HL-60 (cell line): Measurements from ENCODE around the gene TAF7L.

ENCODE experiments used
- DNase-seq, 2 experiments: peaks; one replicate each; pipeline ENCODE4 v3.0.0-alpha.2; 2010 to 2020; ENCODE audit warnings: low read depth in 1 of 2, low spot score in 1 of 2
- H3K27ac ChIP-seq: fragments of 250-450 bp; sonication (Bioruptor Pico); replicated peaks from 2 replicates; pipeline ENCODE4 v1.5.1; 2020; ENCODE audit warnings: mild to moderate bottlenecking, moderate library complexity
- H3K27me3 ChIP-seq: fragments of 250-450 bp; sonication (Bioruptor Pico); 2 replicates; pipeline ENCODE4 v1.5.1; 2021; ENCODE audit warnings: mild to moderate bottlenecking, moderate library complexity; ENCODE audit not compliant: insufficient read depth, poor library complexity, severe bottlenecking
- H3K4me3 ChIP-seq: replicated peaks from 2 replicates; pipeline ENCODE4 v1.5.1; 2011; ENCODE audit warnings: mild to moderate bottlenecking, control low read depth, low read length; ENCODE audit not compliant: insufficient read depth
- GABPA ChIP-seq: IDR thresholded peaks from 2 replicates; pipeline ENCODE4 v1.6.1; 2012; ENCODE audit warnings: low read depth
- POLR2AphosphoS5 ChIP-seq: IDR thresholded peaks from 2 replicates; pipeline ENCODE4 v1.6.1; 2012; ENCODE audit warnings: low read depth
- SPI1 ChIP-seq: IDR thresholded peaks from 2 replicates; pipeline ENCODE4 v1.6.1; 2012; ENCODE audit warnings: low read depth, mild to moderate bottlenecking, borderline replicate concordance
- TF ChIP-seq, protein P1 (sequence below): IDR thresholded peaks from one replicate; pipeline ENCODE4 v1.5.1; 2011; ENCODE audit warnings: low read length, control low read depth, inconsistent platforms; ENCODE audit not compliant: insufficient read depth
- TF ChIP-seq, protein P2 (sequence below): IDR thresholded peaks from 2 replicates; pipeline ENCODE4 v1.6.1; 2012; ENCODE audit warnings: low read depth; ENCODE audit not compliant: insufficient replicate concordance

Gene TAF7L

DNA sequence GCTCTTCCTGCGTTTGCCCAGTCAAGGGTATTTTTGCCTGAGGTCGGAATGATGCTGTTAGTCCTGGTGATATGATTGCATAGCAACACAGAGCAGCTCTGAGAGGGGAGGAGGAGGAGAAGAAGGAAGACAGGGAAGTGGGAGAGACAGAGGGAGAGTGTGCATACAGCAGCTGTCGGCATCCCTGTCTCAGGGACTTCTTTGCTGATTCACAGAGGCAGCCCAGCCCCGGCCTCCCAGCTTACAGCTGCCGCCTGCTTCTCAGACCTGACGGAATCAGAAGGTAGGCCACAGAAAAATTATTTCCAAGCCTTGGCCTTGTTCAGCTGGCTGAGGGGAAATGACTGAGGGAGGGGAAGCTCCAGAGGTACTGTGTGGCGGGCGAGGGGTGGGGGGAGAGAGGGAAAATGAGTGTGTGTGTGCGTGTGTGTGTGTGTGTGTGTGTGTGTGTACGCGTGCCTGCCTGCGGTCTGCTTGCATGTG, 71.2 kb downstream of the TAF7L start:
- TF ChIP-seq SPI1 (no peak), GABPA (no peak)
- TF ChIP-seq, protein P1, sequence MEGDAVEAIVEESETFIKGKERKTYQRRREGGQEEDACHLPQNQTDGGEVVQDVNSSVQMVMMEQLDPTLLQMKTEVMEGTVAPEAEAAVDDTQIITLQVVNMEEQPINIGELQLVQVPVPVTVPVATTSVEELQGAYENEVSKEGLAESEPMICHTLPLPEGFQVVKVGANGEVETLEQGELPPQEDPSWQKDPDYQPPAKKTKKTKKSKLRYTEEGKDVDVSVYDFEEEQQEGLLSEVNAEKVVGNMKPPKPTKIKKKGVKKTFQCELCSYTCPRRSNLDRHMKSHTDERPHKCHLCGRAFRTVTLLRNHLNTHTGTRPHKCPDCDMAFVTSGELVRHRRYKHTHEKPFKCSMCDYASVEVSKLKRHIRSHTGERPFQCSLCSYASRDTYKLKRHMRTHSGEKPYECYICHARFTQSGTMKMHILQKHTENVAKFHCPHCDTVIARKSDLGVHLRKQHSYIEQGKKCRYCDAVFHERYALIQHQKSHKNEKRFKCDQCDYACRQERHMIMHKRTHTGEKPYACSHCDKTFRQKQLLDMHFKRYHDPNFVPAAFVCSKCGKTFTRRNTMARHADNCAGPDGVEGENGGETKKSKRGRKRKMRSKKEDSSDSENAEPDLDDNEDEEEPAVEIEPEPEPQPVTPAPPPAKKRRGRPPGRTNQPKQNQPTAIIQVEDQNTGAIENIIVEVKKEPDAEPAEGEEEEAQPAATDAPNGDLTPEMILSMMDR: no peak
- Histone ChIP-seq H3K27me3 (no peaks in the 10 kb centered on the region), H3K4me3 (no peak overlapping the region), H3K27ac (no peak overlapping the region)
- no peak for DNase-seq

DNA sequence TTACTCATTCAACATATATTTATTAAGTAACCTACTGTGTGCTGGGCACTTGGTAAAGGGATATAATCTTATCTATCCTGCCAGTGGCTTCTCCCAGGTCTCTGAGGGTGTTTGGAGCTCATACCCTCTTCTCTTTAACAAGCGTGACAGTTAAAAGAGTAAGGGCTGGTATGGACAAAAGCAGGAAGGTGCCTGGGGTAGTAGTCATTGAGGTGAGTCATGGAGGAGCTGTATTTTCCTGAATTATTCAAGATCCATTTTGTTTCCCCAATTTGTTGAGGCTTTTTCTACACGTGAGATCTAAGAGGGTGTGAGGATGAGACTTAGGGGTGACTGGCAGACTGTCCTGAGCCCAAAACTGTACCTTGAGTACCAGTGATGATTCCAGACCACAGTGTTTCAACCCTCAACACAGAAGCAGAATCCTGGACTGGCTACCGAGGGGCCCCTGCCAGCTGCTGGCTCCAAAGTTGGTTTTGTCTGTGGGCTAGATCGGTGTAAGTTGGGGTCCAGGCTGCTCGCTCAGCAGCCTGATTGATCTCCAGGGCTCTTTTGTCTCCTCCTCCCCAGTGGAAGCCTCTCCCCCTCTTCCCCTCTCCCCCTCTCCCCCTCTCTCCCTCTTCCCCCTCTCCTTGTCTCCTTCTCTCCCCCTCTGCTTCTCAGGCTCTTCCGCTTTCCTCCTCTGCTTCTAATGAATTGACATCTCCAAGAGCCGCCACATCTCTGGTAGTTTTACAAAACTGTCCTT, 71.8 kb downstream of the TAF7L start, which contains the start of gene DRP2:
Gene DRP2 (plus strand): TSS at position 671 of the 748 bp plus-strand sequence. CDS start 11,862 bp downstream, outside the sequence.
- TF ChIP-seq, protein P1: no peak
- no peak for TF ChIP-seq GABPA
- no peak for TF ChIP-seq SPI1
- no peak for TF ChIP-seq POLR2AphosphoS5
- TF ChIP-seq, protein P2, sequence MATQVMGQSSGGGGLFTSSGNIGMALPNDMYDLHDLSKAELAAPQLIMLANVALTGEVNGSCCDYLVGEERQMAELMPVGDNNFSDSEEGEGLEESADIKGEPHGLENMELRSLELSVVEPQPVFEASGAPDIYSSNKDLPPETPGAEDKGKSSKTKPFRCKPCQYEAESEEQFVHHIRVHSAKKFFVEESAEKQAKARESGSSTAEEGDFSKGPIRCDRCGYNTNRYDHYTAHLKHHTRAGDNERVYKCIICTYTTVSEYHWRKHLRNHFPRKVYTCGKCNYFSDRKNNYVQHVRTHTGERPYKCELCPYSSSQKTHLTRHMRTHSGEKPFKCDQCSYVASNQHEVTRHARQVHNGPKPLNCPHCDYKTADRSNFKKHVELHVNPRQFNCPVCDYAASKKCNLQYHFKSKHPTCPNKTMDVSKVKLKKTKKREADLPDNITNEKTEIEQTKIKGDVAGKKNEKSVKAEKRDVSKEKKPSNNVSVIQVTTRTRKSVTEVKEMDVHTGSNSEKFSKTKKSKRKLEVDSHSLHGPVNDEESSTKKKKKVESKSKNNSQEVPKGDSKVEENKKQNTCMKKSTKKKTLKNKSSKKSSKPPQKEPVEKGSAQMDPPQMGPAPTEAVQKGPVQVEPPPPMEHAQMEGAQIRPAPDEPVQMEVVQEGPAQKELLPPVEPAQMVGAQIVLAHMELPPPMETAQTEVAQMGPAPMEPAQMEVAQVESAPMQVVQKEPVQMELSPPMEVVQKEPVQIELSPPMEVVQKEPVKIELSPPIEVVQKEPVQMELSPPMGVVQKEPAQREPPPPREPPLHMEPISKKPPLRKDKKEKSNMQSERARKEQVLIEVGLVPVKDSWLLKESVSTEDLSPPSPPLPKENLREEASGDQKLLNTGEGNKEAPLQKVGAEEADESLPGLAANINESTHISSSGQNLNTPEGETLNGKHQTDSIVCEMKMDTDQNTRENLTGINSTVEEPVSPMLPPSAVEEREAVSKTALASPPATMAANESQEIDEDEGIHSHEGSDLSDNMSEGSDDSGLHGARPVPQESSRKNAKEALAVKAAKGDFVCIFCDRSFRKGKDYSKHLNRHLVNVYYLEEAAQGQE: no peak

More for the DNA sequence above, 71.8 kb downstream of the TAF7L start, which contains the start of gene DRP2:
- no peaks in the 10 kb centered on the region for H3K27me3 ChIP-seq
- H3K27ac ChIP-seq: no peak within 1 kb of the TSS
- no peak within 1 kb of the TSS for H3K4me3 ChIP-seq
- DNase-seq: no peak
